Karpas-422 (cell line): ENCODE measurements around the gene LAMA5. TPM values are rescaled to one million over a fixed set of nuclear protein-coding genes. Genes with fewer than 3 reads are reported as not detected.

Experiments used
- DNase-seq: peaks from one replicate; pipeline ENCODE4 v3.0.0-alpha.2; 2015
- H2AFZ ChIP-seq: fragments of 200-600 bp; sonication (generic); 2 replicates; pipeline ENCODE4 v1.6.1; 2014; ENCODE audit warnings: antibody characterized with exemption, low read length, mixed read lengths
- H3K27ac ChIP-seq: fragments of 200-600 bp; sonication (generic); 2 replicates; pipeline ENCODE4 v1.5.1; 2014; ENCODE audit warnings: mild to moderate bottlenecking, low read length, moderate library complexity
- H3K27me3 ChIP-seq: fragments of 200-600 bp; sonication (generic); 2 replicates; pipeline ENCODE4 v1.6.1; 2014; ENCODE audit warnings: low read length, mixed read lengths
- H3K36me3 ChIP-seq: fragments of 200-600 bp; sonication (generic); 2 replicates; pipeline ENCODE4 v1.6.1; 2014; ENCODE audit warnings: low read length, mixed read lengths; ENCODE audit not compliant: insufficient read depth
- H3K4me1 ChIP-seq: fragments of 200-600 bp; sonication (generic); 2 replicates; pipeline ENCODE4 v1.6.1; 2014; ENCODE audit warnings: mild to moderate bottlenecking, low read length, mixed read lengths
- H3K4me2 ChIP-seq: fragments of 200-600 bp; sonication (generic); 2 replicates; pipeline ENCODE4 v1.6.1; 2014; ENCODE audit warnings: low read length, low read depth, mild to moderate bottlenecking; ENCODE audit not compliant: poor library complexity, severe bottlenecking
- H3K4me3 ChIP-seq: fragments of 200-600 bp; sonication (generic); 2 replicates; pipeline ENCODE4 v1.5.1; 2014; ENCODE audit warnings: mild to moderate bottlenecking, antibody characterized with exemption, low read length, mixed read lengths
- H3K79me2 ChIP-seq: fragments of 200-600 bp; sonication (generic); 2 replicates; pipeline ENCODE4 v1.6.1; 2014; ENCODE audit warnings: mild to moderate bottlenecking, low read length, mixed read lengths
- H3K9ac ChIP-seq: fragments of 200-600 bp; sonication (generic); 2 replicates; pipeline ENCODE4 v1.6.0; 2014; ENCODE audit warnings: low read length
- H3K9me2 ChIP-seq: fragments of 200-600 bp; sonication (generic), shearing (Covaris generic); replicated peaks from 2 replicates; pipeline ENCODE4 v1.6.0; 2014; ENCODE audit warnings: mild to moderate bottlenecking, low read length, moderate library complexity; ENCODE audit not compliant: insufficient read depth
- H3K9me3 ChIP-seq: fragments of 300-700, 200-600 bp; sonication (generic); 2 replicates; pipeline ENCODE4 v1.6.1; 2014; ENCODE audit warnings: low read length, mixed read lengths
- H4K20me1 ChIP-seq: fragments of 200-600 bp; sonication (generic); 2 replicates; pipeline ENCODE4 v1.6.1; 2014; ENCODE audit warnings: mild to moderate bottlenecking, antibody characterized with exemption, low read length, low read depth; ENCODE audit not compliant: insufficient read depth
- total RNA-seq: library from RNA; depleted of rRNA; stranded (reverse); fragments of >200 nt; shearing (Covaris generic); gene quantifications from 2 replicates; pipeline ENCODE4 v1.2.3, GENCODE V29; 2014; ENCODE audit warnings: low replicate concordance

LAMA5 gene
- total RNA-seq, 1 experiment from 2014 or later = 17.5 TPM

DNA sequence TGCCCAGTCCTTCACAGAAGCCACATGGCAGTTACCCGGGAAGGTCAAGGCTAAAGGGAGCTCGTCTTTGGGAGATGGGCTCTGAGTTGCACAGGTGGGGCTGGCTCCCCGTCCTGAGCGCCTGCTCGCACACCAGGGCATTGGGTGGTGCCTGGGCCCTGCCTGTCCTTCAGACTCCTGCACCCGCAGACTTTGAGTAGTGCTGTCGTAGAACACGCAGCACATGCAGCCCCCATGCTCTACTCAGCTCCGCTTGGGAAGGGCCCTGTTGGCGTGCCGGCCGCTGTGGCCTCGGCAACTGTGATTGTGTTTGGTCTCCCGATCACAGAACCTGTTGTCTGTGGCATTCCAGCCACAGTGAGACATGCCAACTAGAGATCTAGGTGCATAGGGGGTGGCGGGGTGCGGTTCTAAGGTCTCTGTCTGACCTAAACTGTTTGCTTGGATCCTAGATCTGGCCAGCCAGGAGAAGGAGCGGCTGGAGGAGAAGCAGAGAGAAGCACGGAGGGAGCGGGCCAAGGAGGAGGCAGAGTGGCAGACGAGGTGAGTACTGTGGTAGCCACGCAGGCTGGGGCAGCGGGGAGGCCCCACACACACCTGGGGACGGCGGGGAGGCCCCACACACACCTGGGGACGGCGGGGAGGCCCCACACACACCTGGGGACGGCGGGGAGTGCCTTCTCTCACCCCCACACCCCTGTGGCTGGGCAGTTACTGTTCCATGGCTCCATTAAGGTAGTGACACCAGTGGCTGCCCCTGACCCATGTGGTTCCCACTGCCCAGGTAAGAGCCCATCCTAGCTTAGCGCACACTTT lies 75.7 kb downstream of the LAMA5 start:
- no peak overlapping the region for H3K9ac ChIP-seq
- H3K36me3 ChIP-seq = no peaks in the 10 kb centered on the region
- no peak overlapping the region for H3K27ac ChIP-seq
- no peaks in the 10 kb centered on the region for H3K79me2 ChIP-seq
- peaks cover 10% of the 10 kb centered on the region for H3K4me1 ChIP-seq
- no peak overlapping the region for H2AFZ ChIP-seq
- H3K9me3 ChIP-seq = no peaks in the 10 kb centered on the region
- no peaks in the 10 kb centered on the region for H4K20me1 ChIP-seq
- H3K9me2 ChIP-seq = no peaks in the 10 kb centered on the region
- H3K4me2 ChIP-seq = no peak overlapping the region
- H3K4me3 ChIP-seq = no peak overlapping the region
- no peaks in the 10 kb centered on the region for H3K27me3 ChIP-seq
- DNase-seq = no peak

DNA sequence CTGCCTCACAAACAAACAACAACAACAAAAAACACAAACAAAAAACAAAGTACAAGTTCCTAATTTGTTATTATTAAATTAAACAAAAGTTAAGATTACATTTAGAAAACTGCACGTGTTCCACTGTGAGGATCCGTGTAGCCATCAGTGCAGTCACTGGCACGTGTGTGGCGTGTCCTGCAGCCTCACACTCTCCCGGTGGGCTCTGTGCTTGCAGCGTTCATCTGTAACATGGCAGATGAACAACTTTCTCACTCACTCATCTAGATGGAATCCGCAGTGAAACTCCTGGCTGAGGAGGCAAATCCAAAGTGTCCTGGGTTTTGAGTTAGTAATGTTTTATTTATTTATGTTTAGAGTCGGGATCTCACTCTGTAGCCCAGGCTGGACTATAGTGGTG lies 77.2 kb downstream of the LAMA5 start:
- no peaks in the 10 kb centered on the region for H4K20me1 ChIP-seq
- no peak overlapping the region for H2AFZ ChIP-seq
- no peaks in the 10 kb centered on the region for H3K9me2 ChIP-seq
- H3K9ac ChIP-seq = no peak overlapping the region
- no peak overlapping the region for H3K4me2 ChIP-seq
- no peak for DNase-seq
- no peaks in the 10 kb centered on the region for H3K9me3 ChIP-seq
- H3K4me3 ChIP-seq = no peak overlapping the region
- no peaks in the 10 kb centered on the region for H3K4me1 ChIP-seq
- H3K36me3 ChIP-seq = no peaks in the 10 kb centered on the region
- no peaks in the 10 kb centered on the region for H3K79me2 ChIP-seq
- no peaks in the 10 kb centered on the region for H3K27me3 ChIP-seq
- H3K27ac ChIP-seq = no peak overlapping the region

DNA sequence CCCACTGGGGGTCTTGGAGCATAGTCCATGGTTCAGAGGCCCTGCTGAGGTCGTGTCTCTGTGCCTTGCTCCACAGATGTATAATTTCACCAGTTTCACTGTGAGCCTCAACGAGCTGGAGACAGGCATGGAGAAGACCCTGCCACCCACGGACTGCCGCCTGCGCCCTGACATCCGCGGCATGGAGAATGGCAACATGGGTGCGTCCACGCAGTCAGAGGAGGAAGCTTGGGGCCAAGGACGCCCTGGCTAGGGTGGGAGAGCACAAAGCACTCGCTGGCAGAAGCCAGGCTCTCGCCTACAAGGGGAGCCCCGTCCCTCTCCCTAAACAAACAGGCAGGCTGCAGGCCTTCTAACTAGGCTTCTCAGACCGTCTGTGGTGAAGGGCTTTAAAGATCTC lies 78.0 kb downstream of the LAMA5 start:
- Histone ChIP-seq H3K36me3 (no peaks in the 10 kb centered on the region), H3K4me3 (no peak overlapping the region), H3K9ac (no peak overlapping the region), H3K79me2 (no peaks in the 10 kb centered on the region), H3K9me3 (no peaks in the 10 kb centered on the region), H3K27ac (no peak overlapping the region), H2AFZ (no peak overlapping the region), H3K27me3 (no peaks in the 10 kb centered on the region), H3K4me2 (no peak overlapping the region), H3K9me2 (no peaks in the 10 kb centered on the region), H3K4me1 (no peaks in the 10 kb centered on the region), H4K20me1 (no peaks in the 10 kb centered on the region)
- no peak for DNase-seq

DNA sequence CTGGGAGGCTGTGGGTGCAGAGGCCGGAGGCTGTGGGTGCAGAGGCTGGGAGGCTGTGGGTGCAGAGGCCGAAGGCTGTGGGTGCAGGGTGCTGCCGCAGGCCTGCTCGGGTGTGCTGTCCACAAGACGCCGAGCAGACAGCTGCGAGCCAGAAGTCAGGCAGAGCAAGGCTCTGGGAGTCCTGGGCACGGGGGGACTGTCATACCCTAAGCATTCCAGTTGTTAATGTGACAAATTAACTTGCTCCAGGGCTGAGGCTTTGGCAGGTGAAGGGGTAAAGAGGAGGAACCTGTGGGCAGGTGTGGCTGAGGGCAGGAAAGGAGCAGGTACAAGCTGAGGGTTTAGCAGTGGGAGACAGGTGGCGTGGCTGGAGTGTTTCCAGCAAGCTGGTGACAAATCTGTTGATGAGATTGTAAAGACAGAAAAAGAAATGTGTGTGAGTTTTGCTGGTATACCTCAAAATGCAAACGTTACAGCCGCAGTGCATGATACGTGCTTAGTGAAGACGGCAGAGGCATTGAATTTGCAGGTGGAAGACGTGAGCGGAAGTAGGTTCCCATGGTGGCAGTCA lies 78.5 kb downstream of the LAMA5 start:
- Histone ChIP-seq H3K27me3 (no peaks in the 10 kb centered on the region), H3K9ac (no peak overlapping the region), H4K20me1 (no peaks in the 10 kb centered on the region), H3K79me2 (no peaks in the 10 kb centered on the region), H3K9me2 (no peaks in the 10 kb centered on the region), H3K4me1 (no peaks in the 10 kb centered on the region), H2AFZ (no peak overlapping the region), H3K4me2 (no peak overlapping the region), H3K27ac (no peak overlapping the region), H3K36me3 (no peaks in the 10 kb centered on the region), H3K9me3 (no peaks in the 10 kb centered on the region), H3K4me3 (no peak overlapping the region)
- no peak for DNase-seq

DNA sequence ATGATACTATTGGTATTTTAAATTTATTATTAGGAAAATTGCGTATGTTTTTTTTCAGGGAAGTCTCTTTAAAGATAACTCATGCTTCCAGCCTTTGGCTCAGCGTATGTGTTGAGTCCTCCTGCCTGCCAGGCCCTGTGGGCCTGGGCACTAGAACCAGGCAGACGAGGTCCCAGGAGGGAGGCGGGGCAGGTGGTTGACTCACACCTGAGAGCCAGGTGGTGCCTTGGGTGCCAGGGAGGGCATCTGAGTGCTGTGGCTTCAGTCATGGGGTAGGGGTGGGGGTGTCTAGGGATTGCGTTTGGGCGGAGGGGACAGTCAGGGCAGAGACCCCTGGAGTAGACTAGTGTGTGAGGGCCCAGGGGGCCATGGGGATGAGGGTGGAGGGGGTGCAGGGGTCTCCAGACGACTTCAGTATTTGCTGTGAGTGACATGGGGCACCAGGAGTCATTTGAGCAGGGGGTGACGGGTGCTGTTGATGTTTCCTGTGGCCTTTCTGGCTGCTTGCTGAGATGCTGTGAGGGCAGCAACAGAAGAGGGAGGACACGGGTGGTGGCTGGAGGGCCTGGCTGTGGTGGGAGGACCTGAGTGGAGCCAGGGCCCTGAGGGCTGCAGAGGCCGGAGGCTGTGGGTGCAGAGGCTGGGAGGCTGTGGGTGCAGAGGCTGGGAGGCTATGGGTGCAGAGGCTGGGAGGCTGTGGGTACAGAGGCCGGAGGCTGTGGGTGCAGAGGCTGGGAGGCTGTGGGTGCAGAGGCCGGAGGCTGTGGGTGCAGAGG lies 79.2 kb downstream of the LAMA5 start:
- H2AFZ ChIP-seq = no peak overlapping the region

DNA sequence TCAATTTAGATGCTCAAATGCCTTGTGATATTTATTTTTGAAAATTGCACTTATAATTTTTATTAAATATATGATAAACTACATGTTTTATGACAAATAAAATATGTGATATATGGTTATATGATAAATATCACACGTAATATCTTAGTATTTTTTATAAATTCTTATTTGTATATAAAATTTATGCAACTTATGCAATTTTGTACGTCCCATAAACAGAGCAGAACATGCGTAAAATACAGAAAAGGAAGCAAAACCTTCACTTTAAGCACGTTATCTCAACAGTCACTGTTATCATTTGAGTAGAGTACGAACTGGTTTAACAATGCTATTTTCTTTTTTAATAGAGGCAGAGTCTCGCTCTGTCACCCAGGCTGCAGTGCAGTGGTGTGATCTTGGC lies 80.0 kb downstream of the LAMA5 start:
- Histone ChIP-seq H3K36me3 (no peaks in the 10 kb centered on the region), H3K9me3 (no peaks in the 10 kb centered on the region), H2AFZ (no peak overlapping the region)

More for the DNA sequence above, 79.2 kb downstream of the LAMA5 start:
- no peak overlapping the region for H3K4me3 ChIP-seq
- H3K9me3 ChIP-seq = no peaks in the 10 kb centered on the region
- no peak overlapping the region for H3K9ac ChIP-seq
- DNase-seq = no peak
- H3K9me2 ChIP-seq = no peaks in the 10 kb centered on the region
- no peaks in the 10 kb centered on the region for H3K27me3 ChIP-seq
- H4K20me1 ChIP-seq = no peaks in the 10 kb centered on the region
- no peaks in the 10 kb centered on the region for H3K36me3 ChIP-seq
- no peaks in the 10 kb centered on the region for H3K4me1 ChIP-seq
- no peaks in the 10 kb centered on the region for H3K79me2 ChIP-seq
- H3K27ac ChIP-seq = no peak overlapping the region
- no peak overlapping the region for H3K4me2 ChIP-seq

DNA sequence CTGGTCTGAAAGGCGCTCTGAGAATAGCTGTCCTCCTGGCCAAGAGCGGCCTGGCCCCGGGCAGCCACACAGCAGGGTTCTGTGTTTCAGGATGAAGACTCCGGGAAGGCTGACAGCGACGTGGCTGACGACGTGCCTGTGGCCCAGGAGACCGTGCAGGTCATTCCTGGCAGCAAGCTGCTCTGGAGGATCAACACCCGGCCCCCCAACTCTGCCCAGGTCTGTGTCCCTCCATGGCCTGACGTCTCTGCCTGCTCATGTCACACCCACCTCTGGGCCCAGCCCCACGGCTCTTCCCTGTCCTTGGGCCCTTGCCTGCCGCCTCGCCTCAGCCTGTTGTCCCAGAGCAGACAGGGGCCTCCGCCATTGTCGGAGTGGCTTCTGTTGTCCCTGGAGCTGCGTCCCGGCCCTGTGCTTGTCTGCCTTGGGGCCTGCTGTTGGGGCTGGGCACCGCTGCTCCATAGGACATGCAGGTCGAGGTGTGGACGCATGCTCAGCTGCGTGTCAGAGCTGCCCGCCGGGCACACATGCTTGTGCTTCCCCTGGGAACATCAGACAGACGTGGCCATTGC lies 80.5 kb downstream of the LAMA5 start:
- Histone ChIP-seq H3K79me2 (no peaks in the 10 kb centered on the region), H3K27ac (no peak overlapping the region), H3K4me2 (no peak overlapping the region), H3K4me1 (no peaks in the 10 kb centered on the region), H3K9me3 (no peaks in the 10 kb centered on the region), H2AFZ (no peak overlapping the region), H4K20me1 (no peaks in the 10 kb centered on the region), H3K9me2 (no peaks in the 10 kb centered on the region), H3K4me3 (no peak overlapping the region), H3K36me3 (no peaks in the 10 kb centered on the region), H3K27me3 (no peaks in the 10 kb centered on the region), H3K9ac (no peak overlapping the region)
- no peak for DNase-seq

More for the DNA sequence above, 80.0 kb downstream of the LAMA5 start:
- no peak for DNase-seq
- H3K4me2 ChIP-seq = no peak overlapping the region
- H3K9me2 ChIP-seq = no peaks in the 10 kb centered on the region
- H4K20me1 ChIP-seq = no peaks in the 10 kb centered on the region
- H3K9ac ChIP-seq = no peak overlapping the region
- no peaks in the 10 kb centered on the region for H3K4me1 ChIP-seq
- H3K79me2 ChIP-seq = no peaks in the 10 kb centered on the region
- H3K27me3 ChIP-seq = no peaks in the 10 kb centered on the region
- no peak overlapping the region for H3K27ac ChIP-seq
- no peak overlapping the region for H3K4me3 ChIP-seq

DNA sequence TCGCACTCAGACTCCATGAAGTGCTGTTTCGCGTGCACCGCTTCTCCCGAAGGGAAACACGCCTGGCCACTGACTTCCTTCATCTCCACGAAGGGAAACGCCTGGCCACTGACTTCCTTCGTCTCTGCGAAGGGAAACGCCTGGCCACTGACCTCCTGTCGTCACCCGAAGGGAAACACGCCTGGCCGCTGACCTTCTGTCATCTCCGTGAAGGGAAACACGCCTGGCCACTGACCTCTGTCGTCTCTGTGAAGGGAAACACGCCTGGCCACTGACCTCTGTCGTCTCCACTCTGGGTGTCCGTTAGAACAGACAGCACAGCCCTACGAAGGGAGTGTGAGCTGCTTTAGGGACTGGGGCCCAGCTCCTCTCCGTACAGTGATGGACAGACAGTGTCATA lies 81.4 kb downstream of the LAMA5 start:
- H3K9me2 ChIP-seq = no peaks in the 10 kb centered on the region
- no peaks in the 10 kb centered on the region for H3K4me1 ChIP-seq
- H4K20me1 ChIP-seq = no peaks in the 10 kb centered on the region
- H3K36me3 ChIP-seq = no peaks in the 10 kb centered on the region
- no peaks in the 10 kb centered on the region for H3K27me3 ChIP-seq
- H3K27ac ChIP-seq = no peak overlapping the region
- H3K4me2 ChIP-seq = no peak overlapping the region
- no peak overlapping the region for H3K4me3 ChIP-seq
- H3K79me2 ChIP-seq = no peaks in the 10 kb centered on the region
- no peak overlapping the region for H2AFZ ChIP-seq
- no peak for DNase-seq
- no peaks in the 10 kb centered on the region for H3K9me3 ChIP-seq
- no peak overlapping the region for H3K9ac ChIP-seq
